HPDE6-E6E7 (cell line): Measurements from ENCODE around the gene MAP3K7.
"Not testable (repeated sequence)": the region's sequence is repeated elsewhere in the genome, so short reads cannot be mapped to it uniquely, and the experiment has no call there.

Source experiments
- DNase-seq: peaks from one replicate; pipeline ENCODE4 v3.0.0; 2011; ENCODE audit warnings: missing footprints; ENCODE audit errors: extremely low spot score

MAP3K7 gene

DNA sequence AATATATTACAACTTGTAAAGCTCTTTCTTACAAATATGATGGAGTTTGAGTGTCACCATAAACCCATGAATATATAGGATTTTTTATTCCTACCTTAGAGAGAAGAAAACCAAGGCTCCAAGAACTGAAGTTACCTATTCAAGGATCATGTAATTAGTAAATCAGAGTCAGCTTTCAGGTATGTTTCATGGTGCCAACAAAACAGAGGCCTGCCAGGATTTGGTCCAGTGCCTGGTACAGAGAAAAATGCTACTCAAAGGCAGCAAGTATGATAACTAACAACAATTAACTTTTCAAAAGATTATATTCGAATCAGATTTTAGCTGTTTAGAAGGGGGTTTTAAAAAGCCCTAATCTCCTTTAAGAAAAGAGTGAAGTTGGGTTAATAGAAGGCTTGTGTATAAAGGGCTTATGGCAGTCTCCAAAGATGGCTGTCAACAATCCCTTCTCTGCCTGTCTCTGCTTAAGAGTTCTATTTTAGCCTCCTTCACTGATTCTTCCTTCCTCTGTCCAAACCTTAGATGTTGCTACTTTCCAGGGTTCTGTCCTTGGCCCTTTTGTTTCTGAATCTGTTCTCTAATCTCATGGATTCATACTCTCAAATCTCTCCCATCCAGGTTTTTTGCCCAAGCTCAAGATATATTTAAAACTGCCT lies 7.8 kb downstream of the MAP3K7 start:
- no peak for DNase-seq

DNA sequence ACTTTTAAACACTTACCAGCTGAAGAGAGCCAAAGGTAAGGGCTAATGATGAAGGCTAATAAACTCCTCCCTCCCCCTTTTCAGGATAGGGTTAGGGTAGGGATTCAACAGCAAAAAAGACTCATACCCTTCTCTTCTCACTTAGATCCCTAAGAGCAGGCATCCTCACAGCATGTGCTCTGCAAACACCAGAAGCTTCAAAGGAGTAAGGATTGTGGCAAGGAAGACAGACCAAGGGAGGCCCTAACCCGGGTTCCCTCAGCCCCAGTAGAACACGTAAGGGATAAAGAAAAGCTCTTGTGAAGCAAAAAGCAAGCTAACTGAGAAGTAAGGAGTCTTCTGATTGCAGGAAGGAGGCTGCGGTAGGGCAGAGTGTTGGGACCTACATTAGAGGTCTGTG lies 11.6 kb downstream of the MAP3K7 start:
- DNase-seq = no peak

DNA sequence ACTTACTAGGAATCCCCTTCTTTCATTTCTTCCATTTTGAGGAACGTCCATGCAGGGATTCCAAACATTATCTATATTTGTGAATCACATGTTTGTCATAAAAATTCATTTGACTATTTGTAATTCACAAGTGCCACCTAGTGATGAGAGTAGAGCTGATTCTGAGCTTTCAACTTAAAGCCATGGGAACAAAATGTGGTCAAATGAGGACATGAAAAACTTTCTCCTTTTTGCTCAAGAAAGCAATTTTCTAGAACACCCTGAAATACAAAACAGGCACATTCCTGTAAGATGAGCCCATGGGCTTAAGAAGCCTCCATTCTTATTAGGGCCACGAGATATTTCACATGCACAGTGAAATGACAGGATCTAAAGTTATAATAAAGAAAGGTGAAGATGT lies 12.3 kb downstream of the MAP3K7 start:
- no peak for DNase-seq

DNA sequence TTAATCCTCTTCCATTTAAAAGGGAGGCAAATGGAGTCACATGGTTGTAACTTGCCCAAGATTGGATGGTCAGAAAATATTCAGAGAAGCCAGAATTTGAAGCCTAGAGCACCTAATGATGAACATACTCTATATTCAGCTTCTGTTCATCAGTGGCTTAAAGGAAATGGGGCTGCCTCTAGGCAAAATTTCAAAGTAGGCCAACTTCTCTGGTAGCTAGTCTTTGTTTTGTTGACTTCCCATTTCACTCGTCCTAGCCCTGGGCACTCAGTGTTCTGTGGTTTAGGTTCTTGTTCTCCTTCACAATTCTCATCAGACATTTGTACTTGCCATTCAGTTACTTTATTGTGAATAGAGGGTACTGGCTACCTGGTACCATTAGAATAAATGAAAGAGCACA lies 13.2 kb downstream of the MAP3K7 start:
- no peak for DNase-seq

DNA sequence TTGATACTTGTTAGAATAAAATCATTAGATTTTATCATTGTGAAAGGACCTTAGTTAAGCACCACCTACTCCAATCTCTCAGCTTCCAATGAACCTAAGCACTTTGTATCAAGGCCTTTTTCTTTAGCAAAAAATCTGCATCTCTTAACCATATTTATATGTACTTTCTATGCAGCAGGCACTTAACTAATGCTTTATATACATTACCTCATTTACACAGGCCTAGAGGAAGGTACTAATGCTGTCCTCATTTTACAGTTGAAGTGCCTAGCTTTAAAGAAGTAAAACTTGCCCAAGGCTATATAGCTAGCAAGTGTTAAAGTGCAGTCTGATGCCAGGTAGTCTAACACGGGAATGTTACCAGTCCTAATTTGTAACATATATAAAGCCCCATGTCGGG lies 14.0 kb downstream of the MAP3K7 start:
- DNase-seq = no peak

DNA sequence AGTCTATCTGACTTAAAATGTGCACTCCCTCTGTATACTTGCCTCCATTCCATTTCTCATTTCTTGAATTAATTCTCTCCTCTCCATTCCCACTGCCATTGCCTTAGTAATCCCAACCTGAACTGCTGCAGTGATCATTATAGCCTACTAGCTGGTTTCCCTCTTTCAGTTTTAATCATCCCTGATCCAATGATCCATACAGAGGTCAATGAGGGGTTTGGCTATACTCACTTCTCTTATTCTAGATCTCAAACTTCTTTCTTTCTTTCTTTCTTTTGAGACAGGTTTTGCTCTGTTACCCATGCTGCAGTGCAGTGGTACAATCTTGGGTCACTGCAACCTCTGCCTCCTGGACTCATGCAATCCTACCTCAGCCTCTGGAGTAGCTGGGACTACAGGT lies 17.6 kb downstream of the MAP3K7 start:
- no peak for DNase-seq

DNA sequence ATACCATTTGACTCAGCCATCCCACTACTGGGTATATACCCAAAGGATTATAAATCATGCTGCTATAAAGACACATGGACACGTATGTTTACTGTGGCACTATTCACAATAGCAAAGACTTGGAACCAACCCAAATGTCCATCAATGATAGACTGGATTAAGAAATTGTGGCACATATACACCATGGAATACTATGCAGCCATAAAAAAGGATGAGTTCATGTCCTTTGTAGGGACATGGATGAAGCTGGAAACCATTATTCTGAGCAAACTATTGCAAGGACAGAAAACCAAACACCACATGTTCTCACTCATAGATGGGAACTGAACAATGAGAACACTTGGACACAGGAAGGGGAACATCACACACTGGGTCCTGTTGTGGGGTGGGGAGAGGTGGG lies 19.2 kb downstream of the MAP3K7 start:
- not testable (repeated sequence) for DNase-seq

DNA sequence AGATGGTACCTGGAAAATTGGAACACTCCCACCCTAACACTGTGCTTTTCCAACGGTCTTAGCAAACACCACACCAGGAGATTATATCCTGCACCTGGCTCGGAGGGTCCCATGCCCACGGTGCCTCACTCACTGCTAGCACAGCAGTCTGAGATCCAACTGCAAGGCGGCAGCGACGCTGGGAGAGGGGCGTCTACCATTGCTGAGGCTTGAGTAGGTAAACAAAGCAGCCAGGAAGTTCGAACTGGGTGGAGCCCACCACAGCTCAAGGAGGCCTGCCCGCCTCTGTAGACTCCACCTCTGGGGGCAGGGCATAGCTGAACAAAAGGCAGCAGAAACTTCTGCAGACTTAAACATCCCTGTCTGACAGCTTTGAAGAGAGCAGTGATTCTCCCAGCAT lies 24.5 kb downstream of the MAP3K7 start:
- DNase-seq = not testable (repeated sequence)

DNA sequence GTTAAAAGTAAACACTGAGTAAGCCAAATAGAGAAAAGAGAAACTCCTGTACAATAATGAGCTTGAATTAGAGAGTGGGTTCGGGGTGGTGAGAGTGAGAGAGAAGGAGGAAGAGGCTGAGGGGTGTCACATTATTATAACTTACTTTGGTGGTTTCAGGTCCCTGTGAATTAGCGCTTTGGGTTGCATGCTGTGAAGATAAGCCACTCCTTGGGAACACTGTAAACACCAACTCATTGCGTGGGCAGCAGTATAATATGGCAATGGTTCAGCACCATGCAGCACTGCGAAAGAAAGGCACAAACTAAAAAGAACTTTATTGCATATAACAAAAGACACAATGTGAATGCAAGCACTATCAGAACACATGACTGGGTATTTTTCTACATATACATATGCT lies 26.9 kb downstream of the MAP3K7 start:
- DNase-seq = no peak

DNA sequence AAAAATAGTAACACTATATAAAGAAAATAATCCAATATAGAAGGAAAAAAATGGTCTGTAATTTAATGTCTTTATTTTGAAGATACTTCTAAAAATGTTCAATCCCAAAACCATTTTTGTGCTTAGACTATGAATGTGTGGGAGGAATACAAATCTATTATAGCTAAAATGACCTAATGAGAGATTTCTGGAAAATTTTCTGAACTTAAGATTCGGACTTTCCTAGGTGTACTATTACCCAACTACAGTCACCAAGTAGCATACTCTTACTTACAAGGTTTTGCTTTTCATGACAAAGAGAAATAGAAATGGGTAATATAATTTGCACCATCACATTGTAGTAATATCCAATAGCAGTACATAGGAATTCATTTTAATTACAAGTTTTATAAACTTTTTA lies 29.9 kb downstream of the MAP3K7 start:
- no peak for DNase-seq

DNA sequence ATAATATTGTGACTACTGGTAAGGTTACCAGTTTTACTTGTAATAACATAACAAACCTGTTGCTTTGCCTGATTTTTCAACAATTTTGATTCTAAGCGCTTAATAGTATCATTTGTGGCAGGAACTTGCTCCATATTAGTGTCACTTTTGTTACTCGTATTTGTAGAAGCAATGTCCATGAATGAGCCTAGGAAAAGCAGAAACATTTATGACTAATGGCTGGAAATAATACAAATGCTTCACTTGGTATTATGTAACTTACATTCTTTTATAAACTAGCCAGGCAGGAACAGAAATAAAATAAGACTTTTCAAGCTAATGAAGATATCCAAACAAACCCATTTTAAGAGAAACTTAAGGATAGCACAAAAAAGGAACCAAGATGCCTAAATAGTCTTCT lies 38.9 kb downstream of the MAP3K7 start:
- no peak for DNase-seq

DNA sequence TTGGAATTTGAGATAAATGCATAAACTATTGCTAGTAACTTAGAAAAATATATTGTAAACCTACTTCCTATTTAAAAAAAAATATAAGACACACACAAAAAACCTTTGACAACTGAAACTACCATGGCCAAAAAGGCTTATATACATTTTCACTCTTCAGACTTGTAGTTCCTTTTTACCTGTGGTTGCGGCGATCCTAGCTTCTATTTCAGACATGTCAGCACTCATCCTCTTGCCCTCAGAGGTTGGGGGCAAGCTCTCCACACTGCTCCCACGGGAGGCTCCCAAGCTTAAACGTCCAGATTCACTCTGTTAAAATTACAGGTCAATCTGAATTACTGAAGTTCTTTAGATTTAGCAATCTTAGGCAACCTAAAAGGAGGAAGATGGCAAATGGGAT lies 39.8 kb downstream of the MAP3K7 start:
- DNase-seq = no peak

DNA sequence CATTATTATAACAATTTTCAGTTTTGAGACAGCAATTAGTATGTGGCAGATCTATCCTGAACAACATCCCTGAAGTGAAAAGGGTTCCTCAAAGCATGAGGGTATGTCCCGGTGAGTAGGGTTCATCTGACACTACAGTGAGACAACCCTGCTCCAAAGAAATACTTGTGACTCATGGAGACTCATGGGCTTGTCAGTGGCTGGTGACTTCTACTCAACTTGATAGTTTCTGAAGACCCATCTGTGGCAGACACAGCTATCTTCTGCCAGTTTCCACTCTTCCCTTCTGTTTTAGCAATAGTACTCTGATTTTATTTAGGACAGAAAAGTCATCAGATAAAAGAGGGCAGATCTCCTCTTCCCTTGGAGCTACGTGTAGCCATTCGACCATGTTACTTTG lies 41.4 kb downstream of the MAP3K7 start:
- no peak for DNase-seq

DNA sequence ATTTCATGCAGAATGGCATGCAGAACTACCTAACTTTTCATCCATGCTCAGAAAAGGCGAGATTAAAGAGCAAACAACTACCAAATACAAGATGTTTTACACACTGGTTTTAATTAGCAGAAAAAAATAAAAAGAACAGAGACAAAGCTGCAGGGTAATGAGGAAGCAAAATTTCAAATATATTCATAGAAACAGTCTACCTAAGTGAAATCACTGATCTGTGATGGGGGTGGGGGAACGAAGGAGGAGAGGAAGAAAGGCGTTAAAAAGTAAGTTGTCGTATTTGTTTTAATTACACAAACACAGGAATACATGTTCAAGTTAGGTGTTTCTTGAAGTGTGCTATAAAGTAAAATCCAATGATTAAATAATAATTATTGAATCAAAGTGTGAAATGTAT lies 42.1 kb downstream of the MAP3K7 start:
- DNase-seq = no peak

DNA sequence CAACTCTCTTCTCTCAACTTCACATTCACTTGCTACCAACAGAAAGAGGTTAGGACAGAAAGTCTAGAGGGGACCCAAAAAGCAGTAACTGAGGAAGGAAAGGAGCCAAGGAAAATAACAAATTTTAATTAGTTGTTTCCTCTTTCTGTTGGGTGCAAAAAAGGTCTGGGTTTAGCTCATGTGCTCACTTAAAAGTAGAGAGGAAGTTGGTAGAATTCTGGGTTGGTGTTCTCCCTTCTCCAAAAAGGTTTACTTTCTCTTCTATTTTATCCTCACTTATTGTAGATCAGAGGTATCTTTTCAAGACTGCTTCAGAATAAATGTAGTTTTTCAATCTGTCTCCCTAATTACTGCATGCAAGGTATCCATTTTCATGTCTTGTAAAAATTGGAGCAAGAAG lies 42.8 kb downstream of the MAP3K7 start:
- DNase-seq = no peak

DNA sequence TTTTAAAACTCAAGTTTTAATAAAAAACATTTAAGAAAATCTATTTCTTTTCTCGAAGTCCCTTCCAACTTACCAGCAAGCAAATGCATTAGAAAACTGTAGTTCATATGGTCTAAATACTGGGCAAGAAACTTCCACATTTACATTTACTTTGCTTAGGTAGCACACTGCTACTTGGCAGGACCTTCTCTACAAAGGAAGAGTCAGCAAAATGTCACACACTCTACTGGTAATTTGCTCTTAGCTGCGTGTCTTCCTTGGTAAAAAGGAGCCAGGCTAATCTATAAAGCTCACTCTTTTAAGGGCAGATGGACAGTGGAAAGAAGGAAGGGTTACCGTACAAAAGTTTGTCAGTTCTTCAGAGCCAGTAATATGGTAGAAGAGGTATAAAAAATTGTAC lies 45.7 kb downstream of the MAP3K7 start:
- DNase-seq = no peak

DNA sequence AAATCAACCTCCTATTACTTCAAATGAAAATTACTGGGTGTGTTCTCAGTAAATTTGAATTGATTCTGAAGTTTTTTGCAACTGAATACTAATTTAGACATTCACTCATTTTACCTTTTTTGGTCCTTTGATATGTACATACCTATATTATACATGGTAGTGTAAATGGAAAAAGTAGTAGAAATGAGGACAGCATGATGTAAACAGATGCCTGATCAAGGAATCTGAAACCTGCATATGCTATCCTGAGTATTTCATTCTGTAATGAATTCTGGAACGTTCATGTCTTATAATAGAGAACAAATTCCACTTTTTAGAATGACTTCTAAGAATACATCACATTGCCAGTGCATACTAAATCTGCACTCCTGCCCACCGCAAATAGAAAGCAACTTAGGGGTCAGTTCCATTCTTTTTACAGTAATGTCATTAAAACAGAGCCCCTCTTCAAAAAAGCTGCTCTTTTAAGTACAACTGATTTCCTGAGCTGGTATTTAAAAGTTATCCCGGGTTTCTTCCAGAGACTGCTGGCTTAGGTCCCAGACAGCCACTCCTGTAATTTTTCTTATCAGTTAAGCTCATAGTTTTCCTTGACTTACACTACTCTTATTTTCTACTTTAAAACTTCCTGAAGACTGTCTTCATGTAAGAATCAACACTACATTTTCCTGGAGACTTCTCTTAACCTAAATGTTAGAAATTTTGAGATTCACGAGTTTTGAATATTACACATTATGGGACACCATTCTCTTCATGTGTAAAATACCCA lies 48.4 kb downstream of the MAP3K7 start:
- no peak for DNase-seq

DNA sequence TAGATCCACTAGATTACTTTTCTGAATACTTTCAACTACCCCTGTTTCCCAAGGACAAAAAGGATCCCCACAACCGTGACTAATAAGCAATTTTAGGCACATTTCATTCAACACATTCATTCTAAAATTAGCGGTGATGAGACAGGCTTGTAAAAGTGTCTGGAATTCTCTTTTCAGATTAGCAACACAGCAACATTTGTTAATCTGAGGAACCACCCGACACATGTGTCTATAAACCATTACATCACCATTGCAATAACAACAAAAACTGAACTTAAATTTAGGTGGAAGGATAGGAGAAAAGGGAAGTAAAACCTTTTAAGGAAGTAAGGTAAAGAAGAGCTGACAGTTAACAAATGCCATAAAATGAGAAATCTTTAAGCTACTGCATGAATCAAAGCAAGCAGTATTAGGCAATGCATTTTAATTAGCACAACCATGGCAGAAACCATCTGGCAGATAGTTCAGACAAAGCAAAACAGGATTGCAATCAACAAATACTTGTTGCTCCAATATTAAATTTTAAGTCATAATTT lies 49.1 kb downstream of the MAP3K7 start:
- DNase-seq = no peak

DNA sequence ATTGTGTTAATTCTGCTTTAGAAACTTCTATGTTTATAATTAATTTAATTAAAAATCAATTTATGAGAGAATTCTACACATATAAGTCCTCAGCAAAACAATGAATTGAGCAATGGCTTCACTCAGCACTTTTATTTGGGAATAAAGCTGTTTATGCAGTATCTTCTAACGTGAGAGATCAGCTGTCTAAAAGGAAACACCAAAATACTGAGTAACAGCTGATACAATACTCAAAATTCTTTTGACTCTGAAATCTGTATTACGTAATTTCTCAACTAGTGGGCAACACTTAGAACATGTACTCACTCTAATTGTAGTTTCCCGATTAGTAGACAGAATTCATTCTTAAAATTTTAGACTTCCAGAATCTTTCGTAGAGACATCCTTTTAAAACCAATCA lies 49.8 kb downstream of the MAP3K7 start:
- no peak for DNase-seq

DNA sequence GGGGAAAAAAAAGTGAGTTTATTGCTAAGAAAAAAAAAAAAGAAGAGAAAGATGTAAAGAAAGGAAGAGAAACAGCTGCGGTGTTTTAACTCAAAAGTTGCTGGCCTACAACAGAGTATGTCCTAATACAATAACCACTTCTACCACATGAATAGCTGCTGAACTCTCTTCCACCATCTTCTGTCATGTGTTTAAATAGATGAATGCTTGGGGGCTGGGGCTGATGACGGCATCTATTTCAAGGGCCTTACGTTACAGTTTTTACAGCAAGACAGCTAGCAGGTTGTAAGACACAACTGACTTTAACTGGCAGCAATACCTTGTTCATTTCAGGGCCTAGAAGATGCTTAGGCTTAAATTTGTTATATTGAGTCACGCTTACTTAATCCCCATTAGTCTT lies 50.4 kb downstream of the MAP3K7 start:
- no peak for DNase-seq

DNA sequence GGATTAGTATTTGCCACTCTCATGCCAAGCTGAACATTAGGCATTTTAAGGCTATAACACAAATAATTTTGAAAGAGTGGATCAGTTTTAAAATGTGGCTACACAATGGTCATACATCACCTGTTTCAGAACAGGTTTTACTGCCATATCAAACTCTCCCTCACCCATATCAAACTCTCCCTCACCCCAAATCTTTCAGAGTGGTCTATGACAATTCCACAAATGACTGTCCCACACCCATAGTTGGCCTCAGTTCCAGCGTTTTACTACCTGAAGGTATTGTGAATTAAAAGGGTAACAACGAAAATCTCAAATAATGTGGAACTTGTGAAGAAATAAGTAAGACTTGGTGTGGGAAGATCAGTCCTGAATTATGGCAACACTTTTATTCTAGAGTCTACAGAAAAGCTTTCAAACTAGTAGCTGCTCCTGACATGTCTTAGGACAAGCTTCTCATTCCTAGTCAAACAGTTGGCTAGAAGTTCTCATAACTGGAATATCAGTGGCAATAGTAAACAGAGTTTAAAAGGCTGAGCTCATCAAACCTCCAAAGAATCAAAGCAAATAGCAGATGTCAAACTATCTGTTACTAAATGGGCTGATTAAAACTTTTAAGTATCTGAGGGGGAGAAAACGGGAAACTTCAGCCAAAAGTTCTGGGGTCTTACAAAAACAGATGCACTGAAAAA lies 52.4 kb downstream of the MAP3K7 start:
- DNase-seq = no peak

DNA sequence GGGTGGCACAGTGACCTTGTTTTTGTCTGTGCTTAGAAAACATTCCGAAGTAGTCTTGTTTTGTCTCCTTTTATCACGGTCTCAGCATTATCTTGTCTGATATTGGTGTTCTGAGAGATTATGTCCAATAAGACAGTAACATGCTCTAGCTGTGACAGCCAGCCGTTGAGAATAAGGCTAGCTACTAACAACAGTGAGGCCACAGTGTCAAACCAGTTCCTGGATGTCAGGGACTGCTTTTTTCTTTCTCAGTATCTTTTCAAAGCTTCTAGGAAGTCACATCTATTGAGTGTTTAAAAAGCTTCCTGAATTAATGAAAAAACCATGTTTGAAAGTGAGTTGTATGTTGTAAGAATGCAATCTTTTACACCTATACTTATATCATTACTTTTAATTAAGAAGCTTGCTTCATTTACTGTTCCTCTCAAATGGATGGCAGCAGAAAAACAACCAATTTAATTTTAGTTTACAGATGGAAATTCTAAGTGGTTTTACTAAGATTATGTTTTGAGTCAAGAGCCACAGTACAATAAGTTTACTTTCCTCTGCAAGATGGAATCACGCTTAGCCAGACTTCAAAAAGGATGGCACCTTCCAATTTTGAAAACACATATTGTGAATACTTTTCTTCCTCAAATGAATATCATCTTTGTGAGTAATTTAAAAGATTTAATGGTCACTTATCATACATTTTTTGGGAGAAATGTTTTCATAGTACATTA lies 53.1 kb downstream of the MAP3K7 start:
- no peak for DNase-seq
